Mucosa of descending colon (tissue), 3 donors: ENCODE data around the gene AK4. TPM values are rescaled to one million over a fixed set of nuclear protein-coding genes. Genes with fewer than 3 reads are reported as not detected.
"Not testable (repeated sequence)": the region's sequence is repeated elsewhere in the genome, so short reads cannot be mapped to it uniquely, and the experiment has no call there.

Source experiments
- ATAC-seq: fragments of 200-7000 bp; cut with Tn5 transposase; one replicate; pipeline ENCODE4 v1.9.1; 2020; ENCODE audit warnings: mild to moderate bottlenecking, moderate library complexity
- DNase-seq, 3 donors: peaks; one replicate each; pipeline ENCODE4 v3.0.0-alpha.2; 2020
- H3K36me3 ChIP-seq: fragments of 200-600 bp; one replicate; pipeline ENCODE4 v1.8.0; 2021; ENCODE audit warnings: low read depth, mild to moderate bottlenecking
- H3K4me1 ChIP-seq: fragments of 200-600 bp; one replicate; pipeline ENCODE4 v1.8.0; 2021; ENCODE audit warnings: low read depth, mild to moderate bottlenecking
- H3K4me3 ChIP-seq: fragments of 200-600 bp; one replicate; pipeline ENCODE4 v1.8.0; 2021; ENCODE audit warnings: mild to moderate bottlenecking
- H3K9me3 ChIP-seq: fragments of 200-600 bp; one replicate; pipeline ENCODE4 v1.8.0; 2021; ENCODE audit warnings: mild to moderate bottlenecking
- CTCF ChIP-seq: fragments of 200-600 bp; IDR thresholded peaks from one replicate; pipeline ENCODE4 v1.8.0; 2022; ENCODE audit warnings: antibody characterized with exemption, mild to moderate bottlenecking
- intact Hi-C, 2 donors: fragments of 100-400 bp; cut with DNase I in 1 of 2; cut with micrococcal nuclease in 1 of 2; formaldehyde crosslinking; loops; one replicate each; pipeline versions ENCODE4 v1.11.0 to v1.11.1; 2022; cut with DNase I, micrococcal nuclease
- total RNA-seq, 3 donors: library from RNA; stranded (reverse); fragmentation: NEBNext Ultra II Directional in 2 of 3; extraction: Animal tissue kit (Norgen Biotek cat#: 25700) in 2 of 3; gene quantifications; one replicate each; pipeline versions ENCODE4 v1.2.1 to v1.2.4, GENCODE V29; 2021 to 2023
- donor health status: DM: no; HTN: no; CAD: no; lungs with moderate emphysema.
- donor health status: DM: no; HTN: no; CAD: no.
- donor health status: DM: no; HTN: yes; CAD: no.

AK4 gene
- total RNA-seq, 3 donors from 2014 or later, result 27.1 to 72.8 (median 47.9) TPM

DNA sequence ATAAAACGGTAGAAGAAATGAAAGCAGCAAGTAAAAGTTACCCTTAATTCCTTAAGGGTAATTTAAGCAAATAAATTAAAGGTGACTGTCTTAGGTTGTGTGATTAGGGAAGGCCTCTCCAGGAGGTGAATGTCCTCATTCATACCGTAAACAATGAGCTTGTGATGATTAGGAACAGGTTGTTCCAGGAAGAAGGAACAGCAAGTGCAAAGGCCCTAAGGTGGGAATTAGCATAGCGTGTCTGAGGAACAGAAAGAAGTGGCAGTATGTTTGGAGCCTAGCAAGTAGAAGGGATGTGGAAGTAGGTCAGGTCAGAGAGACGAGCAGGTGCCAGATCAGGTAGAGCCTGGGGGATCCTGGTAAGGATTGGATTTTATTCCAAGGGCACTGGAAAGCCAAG is 5.6 kb downstream of the AK4 start:
- Histone ChIP-seq H3K4me1 (peaks cover 3% of the 10 kb centered on the region), H3K4me3 (no peak overlapping the region), H3K9me3 (no peaks in the 10 kb centered on the region), H3K36me3 (no peaks in the 10 kb centered on the region)
- TF ChIP-seq CTCF, result no peak
- no peak for DNase-seq
- intact Hi-C loops, result no loop called here
- peak; percentile 77 for ATAC-seq

- no peak for DNase-seq
- no peak for TF ChIP-seq CTCF
- peaks cover 3% of the 10 kb centered on the region for H3K4me1 ChIP-seq
- ATAC-seq, result no peak
- H3K36me3 ChIP-seq, result no peaks in the 10 kb centered on the region
- intact Hi-C loops, result no loop called here
- no peaks in the 10 kb centered on the region for H3K9me3 ChIP-seq
- no peak overlapping the region for H3K4me3 ChIP-seq
Observed at GRCh38 chr1:65156910-65157545, 9.0 kb downstream of the AK4 start.

- intact Hi-C loops, result no loop called here
- ATAC-seq (no peak), DNase-seq (no peak)
- H3K4me3 ChIP-seq, result no peak overlapping the region
- H3K4me1 ChIP-seq, result peaks cover 3% of the 10 kb centered on the region
- no peaks in the 10 kb centered on the region for H3K9me3 ChIP-seq
- no peaks in the 10 kb centered on the region for H3K36me3 ChIP-seq
- TF ChIP-seq CTCF, result no peak
Observed at GRCh38 chr1:65157546-65157941, 9.5 kb downstream of the AK4 start.

DNA sequence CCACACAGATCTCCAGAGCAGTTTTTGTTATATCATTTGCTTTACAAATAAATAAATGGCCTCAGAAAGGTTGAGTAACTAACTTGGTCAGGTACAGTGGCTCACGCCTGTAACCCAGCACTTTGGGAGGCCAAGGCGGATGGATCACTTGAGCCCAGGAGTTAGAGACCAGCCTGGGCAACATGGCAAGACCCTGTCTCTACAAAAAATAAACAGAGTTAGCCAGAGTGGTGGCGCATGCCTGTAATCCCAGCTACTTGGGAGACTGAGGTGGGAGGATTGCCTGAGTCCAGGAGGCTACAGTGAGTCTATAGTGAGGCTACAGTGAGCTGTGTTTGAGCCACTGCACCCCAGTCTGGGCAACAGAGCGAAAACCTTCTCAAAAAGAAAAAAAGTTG is 11.3 kb downstream of the AK4 start:
- H3K9me3 ChIP-seq, H3K4me1 ChIP-seq, intact Hi-C loops, DNase-seq, H3K36me3 ChIP-seq, H3K4me3 ChIP-seq, ATAC-seq: not testable (repeated sequence)

DNA sequence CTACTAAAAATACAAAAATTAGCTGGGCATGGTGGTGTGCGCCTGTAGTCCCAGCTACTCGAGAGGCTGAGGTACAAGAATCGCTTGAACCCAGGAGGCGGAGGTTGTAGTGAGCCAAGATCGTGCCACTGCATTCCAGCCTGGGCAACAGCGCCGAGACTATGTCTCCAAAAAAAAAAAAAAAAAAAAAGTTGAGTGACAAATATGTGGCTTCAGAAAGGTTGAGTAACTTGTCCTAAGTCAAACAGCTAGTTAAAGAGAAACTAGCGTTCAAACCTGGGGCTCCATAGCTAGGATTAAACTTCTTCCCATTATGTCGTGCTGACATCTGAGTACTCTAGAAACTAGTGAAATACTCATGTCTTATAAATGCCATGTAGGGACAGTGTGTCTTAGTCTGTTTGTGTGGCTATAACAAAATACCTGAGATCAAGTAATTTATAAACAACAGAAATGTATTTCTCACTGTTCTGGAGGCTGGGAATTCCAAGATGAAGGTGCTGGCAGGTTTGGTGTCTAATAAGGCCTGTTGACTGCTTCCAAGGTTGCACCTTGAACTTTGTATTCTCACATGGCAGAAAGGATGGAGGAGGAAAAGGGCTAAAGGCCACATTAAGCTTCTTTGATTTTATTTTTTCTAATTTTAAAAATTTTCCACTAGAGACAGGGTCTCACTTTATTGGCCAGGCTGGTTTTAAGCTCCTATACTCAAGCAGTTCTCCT is 12.0 kb downstream of the AK4 start:
- ATAC-seq (no peak), DNase-seq (no peak)
- TF ChIP-seq CTCF, result no peak
- intact Hi-C loops, result no loop called here
- Histone ChIP-seq H3K4me3 (no peak overlapping the region), H3K9me3 (no peaks in the 10 kb centered on the region), H3K4me1 (peaks cover 3% of the 10 kb centered on the region), H3K36me3 (no peaks in the 10 kb centered on the region)

- intact Hi-C loops, result no loop called here
- H3K36me3 ChIP-seq, result no peaks in the 10 kb centered on the region
Observed at GRCh38 chr1:65163201-65163805, 15.3 kb downstream of the AK4 start.

GRCh38 chr1:65164101-65164500 is 16.1 kb downstream of the AK4 start:
- H3K36me3 ChIP-seq, H3K4me1 ChIP-seq, intact Hi-C loops: not testable (repeated sequence)

More at GRCh38 chr1:65163201-65163805, 15.3 kb downstream of the AK4 start:
- H3K9me3 ChIP-seq, result no peaks in the 10 kb centered on the region
- no peak overlapping the region for H3K4me3 ChIP-seq
- H3K4me1 ChIP-seq, result no peaks in the 10 kb centered on the region
- DNase-seq, result no peak
- ATAC-seq, result no peak
- TF ChIP-seq CTCF, result no peak

More at GRCh38 chr1:65164101-65164500, 16.1 kb downstream of the AK4 start:
- not testable (repeated sequence) for H3K9me3 ChIP-seq, H3K4me3 ChIP-seq, ATAC-seq, DNase-seq
